ENCODE data around the gene TBC1D5.

DNA sequence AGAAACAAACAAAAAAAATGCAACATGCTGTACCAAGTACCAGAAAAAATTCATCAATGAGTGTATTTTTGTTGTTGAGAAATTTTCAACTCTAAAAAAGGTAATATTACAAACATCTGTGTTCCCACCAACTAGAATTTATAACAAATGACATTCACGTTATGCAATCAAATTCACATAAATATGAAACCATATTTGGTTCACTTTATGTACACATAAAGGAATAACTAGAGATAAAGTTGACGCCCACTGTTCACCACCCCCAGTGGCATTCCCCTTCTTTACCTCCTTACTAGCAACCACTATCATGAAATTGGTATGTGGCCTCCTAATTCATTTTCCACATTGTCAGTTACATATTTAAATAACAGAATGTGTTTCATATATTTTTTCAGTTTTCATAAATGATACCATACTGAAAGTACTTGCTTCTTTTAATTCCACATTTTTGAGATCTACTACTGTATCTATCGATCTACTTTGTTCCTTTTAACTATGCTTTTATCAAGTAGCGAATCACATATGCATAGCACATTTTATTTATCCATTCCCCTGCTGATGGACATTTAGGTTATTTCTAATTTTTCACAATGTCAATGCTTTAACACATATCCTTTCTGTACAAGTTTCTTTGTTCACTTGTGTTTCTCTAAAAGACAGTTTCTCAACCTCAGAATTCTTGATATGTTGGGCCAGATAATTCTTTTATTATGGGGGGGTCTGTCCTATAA, 34.5 kb downstream of the TBC1D5 start:
- TF ChIP-seq, protein P1, sequence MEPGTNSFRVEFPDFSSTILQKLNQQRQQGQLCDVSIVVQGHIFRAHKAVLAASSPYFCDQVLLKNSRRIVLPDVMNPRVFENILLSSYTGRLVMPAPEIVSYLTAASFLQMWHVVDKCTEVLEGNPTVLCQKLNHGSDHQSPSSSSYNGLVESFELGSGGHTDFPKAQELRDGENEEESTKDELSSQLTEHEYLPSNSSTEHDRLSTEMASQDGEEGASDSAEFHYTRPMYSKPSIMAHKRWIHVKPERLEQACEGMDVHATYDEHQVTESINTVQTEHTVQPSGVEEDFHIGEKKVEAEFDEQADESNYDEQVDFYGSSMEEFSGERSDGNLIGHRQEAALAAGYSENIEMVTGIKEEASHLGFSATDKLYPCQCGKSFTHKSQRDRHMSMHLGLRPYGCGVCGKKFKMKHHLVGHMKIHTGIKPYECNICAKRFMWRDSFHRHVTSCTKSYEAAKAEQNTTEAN (CRISPR knock-in tag; IDR thresholded peaks at IDR 0.05) = no peak
- TF ChIP-seq, protein P2, sequence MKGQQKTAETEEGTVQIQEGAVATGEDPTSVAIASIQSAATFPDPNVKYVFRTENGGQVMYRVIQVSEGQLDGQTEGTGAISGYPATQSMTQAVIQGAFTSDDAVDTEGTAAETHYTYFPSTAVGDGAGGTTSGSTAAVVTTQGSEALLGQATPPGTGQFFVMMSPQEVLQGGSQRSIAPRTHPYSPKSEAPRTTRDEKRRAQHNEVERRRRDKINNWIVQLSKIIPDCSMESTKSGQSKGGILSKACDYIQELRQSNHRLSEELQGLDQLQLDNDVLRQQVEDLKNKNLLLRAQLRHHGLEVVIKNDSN (CRISPR knock-in tag; IDR thresholded peaks at IDR 0.05) = no peak
- TF ChIP-seq ELF4 (CRISPR knock-in tag; IDR thresholded peaks at IDR 0.05; ENCODE audit: low read depth) (no peak), ZNF671 (CRISPR knock-in tag; IDR thresholded peaks at IDR 0.05) (no peak)
- TF ChIP-seq, protein P3, sequence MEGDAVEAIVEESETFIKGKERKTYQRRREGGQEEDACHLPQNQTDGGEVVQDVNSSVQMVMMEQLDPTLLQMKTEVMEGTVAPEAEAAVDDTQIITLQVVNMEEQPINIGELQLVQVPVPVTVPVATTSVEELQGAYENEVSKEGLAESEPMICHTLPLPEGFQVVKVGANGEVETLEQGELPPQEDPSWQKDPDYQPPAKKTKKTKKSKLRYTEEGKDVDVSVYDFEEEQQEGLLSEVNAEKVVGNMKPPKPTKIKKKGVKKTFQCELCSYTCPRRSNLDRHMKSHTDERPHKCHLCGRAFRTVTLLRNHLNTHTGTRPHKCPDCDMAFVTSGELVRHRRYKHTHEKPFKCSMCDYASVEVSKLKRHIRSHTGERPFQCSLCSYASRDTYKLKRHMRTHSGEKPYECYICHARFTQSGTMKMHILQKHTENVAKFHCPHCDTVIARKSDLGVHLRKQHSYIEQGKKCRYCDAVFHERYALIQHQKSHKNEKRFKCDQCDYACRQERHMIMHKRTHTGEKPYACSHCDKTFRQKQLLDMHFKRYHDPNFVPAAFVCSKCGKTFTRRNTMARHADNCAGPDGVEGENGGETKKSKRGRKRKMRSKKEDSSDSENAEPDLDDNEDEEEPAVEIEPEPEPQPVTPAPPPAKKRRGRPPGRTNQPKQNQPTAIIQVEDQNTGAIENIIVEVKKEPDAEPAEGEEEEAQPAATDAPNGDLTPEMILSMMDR (IDR thresholded peaks at IDR 0.05) = no peak
- TF ChIP-seq, protein P4, sequence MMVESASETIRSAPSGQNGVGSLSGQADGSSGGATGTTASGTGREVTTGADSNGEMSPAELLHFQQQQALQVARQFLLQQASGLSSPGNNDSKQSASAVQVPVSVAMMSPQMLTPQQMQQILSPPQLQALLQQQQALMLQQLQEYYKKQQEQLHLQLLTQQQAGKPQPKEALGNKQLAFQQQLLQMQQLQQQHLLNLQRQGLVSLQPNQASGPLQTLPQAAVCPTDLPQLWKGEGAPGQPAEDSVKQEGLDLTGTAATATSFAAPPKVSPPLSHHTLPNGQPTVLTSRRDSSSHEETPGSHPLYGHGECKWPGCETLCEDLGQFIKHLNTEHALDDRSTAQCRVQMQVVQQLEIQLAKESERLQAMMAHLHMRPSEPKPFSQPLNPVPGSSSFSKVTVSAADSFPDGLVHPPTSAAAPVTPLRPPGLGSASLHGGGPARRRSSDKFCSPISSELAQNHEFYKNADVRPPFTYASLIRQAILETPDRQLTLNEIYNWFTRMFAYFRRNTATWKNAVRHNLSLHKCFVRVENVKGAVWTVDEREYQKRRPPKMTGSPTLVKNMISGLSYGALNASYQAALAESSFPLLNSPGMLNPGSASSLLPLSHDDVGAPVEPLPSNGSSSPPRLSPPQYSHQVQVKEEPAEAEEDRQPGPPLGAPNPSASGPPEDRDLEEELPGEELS (CRISPR knock-in tag; IDR thresholded peaks at IDR 0.05) = no peak
- TF ChIP-seq, protein P5, sequence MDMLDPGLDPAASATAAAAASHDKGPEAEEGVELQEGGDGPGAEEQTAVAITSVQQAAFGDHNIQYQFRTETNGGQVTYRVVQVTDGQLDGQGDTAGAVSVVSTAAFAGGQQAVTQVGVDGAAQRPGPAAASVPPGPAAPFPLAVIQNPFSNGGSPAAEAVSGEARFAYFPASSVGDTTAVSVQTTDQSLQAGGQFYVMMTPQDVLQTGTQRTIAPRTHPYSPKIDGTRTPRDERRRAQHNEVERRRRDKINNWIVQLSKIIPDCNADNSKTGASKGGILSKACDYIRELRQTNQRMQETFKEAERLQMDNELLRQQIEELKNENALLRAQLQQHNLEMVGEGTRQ (CRISPR knock-in tag; IDR thresholded peaks at IDR 0.05) = no peak
- TF ChIP-seq, protein P6, sequence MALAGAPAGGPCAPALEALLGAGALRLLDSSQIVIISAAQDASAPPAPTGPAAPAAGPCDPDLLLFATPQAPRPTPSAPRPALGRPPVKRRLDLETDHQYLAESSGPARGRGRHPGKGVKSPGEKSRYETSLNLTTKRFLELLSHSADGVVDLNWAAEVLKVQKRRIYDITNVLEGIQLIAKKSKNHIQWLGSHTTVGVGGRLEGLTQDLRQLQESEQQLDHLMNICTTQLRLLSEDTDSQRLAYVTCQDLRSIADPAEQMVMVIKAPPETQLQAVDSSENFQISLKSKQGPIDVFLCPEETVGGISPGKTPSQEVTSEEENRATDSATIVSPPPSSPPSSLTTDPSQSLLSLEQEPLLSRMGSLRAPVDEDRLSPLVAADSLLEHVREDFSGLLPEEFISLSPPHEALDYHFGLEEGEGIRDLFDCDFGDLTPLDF (CRISPR knock-in tag; IDR thresholded peaks at IDR 0.05) = no peak
- TF ChIP-seq, protein P7, sequence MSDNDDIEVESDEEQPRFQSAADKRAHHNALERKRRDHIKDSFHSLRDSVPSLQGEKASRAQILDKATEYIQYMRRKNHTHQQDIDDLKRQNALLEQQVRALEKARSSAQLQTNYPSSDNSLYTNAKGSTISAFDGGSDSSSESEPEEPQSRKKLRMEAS (CRISPR knock-in tag; IDR thresholded peaks at IDR 0.05) = no peak

Data from WTC11 (cell line).